Medulla oblongata (tissue), 1 donor: ENCODE data around the gene PDE3A.

ENCODE experiments used
- DNase-seq: peaks from one replicate; pipeline ENCODE4 v3.0.0-alpha.2; 2015; ENCODE audit errors: extremely low spot score

Gene PDE3A

DNA sequence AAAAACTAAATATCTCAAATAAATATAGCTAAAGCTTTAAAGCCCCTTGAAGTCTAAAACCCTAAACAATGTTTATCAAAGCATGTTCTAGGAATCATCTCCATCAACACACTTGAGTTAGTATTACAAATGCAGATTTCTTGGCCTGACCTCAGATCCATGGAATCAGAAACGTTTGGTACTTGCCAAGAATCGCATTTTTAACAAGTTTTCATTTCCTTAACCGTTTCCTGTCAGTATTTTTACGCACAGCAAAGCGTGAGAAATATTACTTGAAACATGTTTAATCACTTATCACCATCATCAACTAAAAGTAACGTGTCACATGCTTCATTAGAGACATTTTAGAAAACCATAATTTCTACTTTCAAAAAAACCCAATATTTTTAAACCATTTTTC lies 336.5 kb downstream of the PDE3A start:
- DNase-seq = no peak

- no peak for DNase-seq
Observed at GRCh38 chr12:20711846-20712245, 343.5 kb downstream of the PDE3A start.

GRCh38 chr12:20716037-20716436 lies 347.7 kb downstream of the PDE3A start:
- DNase-seq = no peak

DNA sequence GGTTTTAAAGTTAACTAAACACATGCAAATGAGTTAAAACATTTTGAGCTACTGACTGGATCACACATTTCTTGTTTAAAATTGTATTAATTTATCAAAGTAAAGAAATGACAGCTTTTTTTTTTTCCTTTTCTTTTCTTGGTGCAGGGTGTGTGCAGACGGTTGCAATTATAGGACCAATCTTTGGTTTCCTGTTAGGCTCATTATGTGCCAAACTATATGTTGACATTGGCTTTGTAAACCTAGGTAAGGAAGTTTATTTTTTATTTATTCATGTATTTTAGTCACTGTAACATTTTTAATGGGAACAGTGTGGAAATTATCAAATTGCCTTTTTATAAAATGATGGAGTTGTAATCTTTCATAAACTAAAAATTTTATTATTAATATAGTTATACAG lies 348.6 kb downstream of the PDE3A start:
- DNase-seq = no peak

DNA sequence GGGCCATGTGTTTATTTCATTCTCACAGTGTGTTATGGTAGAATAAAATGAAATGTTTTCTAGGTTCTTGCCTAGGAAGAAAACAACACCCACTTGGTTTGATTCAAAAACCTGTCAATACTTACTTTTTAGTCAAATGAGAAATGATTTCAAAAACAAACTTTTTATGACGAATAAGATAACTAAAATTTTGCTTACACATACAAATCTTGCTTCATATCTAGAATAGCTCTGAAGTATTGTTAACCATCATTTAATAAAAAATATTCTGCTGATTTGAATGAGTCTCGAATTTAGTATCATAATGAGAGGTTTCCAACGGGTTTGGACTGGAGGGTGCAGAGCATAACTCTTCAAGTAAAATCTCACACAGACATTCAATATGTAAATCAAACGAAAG lies 350.0 kb downstream of the PDE3A start:
- no peak for DNase-seq

GRCh38 chr12:20722142-20722541 lies 353.8 kb downstream of the PDE3A start:
- DNase-seq = no peak

GRCh38 chr12:20731274-20731673 lies 362.9 kb downstream of the PDE3A start:
- DNase-seq = no peak
